Fibroblast of pulmonary artery (primary cell): Measurements from ENCODE around the gene SPTA1.

ENCODE experiments used
- DNase-seq: peaks from one replicate; pipeline ENCODE4 v3.0.0-alpha.2; 2010; ENCODE audit warnings: low read depth
- H3K4me3 ChIP-seq: replicated peaks from 2 replicates; pipeline ENCODE4 v1.5.1; 2011; ENCODE audit warnings: low read depth, mild to moderate bottlenecking, control low read depth, low read length, moderate library complexity
- TF ChIP-seq, protein P1 (sequence below): IDR thresholded peaks from 2 replicates; pipeline ENCODE4 v1.5.1; 2011; ENCODE audit warnings: mild to moderate bottlenecking, control low read depth, low read length, inconsistent platforms; ENCODE audit errors: missing control alignments

Gene SPTA1

DNA sequence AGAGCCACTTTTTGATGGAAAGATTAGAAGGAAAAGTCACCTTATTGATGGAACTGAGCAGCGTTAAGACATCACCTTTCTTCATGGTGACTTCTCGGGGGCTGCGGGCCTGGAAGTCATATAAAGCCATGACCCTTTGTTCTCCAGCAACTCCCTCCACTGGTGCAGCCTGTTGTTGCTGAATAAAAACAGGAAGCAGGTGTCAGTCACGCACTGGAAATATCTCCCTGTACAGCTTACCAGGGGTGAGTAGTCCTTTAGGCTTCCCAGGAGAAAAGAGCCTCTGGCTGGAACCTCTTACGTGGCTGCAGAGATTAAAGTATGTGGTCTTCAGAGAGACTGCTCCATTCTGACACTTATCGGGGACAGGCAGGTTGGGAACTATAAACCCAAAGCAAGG, 31.9 kb downstream of the SPTA1 start:
- DNase-seq = no peak
- TF ChIP-seq, protein P1, sequence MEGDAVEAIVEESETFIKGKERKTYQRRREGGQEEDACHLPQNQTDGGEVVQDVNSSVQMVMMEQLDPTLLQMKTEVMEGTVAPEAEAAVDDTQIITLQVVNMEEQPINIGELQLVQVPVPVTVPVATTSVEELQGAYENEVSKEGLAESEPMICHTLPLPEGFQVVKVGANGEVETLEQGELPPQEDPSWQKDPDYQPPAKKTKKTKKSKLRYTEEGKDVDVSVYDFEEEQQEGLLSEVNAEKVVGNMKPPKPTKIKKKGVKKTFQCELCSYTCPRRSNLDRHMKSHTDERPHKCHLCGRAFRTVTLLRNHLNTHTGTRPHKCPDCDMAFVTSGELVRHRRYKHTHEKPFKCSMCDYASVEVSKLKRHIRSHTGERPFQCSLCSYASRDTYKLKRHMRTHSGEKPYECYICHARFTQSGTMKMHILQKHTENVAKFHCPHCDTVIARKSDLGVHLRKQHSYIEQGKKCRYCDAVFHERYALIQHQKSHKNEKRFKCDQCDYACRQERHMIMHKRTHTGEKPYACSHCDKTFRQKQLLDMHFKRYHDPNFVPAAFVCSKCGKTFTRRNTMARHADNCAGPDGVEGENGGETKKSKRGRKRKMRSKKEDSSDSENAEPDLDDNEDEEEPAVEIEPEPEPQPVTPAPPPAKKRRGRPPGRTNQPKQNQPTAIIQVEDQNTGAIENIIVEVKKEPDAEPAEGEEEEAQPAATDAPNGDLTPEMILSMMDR = no peak
- no peak overlapping the region for H3K4me3 ChIP-seq

DNA sequence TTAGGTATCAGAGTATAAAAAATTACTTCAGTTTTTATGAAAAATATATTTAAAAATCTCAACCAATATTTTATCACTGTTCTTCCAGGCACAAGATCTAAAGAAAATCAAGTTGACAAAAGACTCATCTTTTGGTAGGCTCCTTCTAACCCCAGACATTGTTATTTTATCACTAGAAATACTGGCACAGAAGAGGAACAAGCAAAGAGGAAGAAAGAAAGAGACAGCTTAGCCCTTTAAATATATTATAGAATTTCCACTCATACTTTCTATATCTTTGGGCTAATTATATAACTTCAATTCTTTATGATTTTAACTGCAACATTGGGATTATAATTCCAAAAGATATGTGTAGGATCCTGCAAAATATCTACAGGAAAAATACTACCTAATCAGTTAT, 32.4 kb downstream of the SPTA1 start:
- no peak overlapping the region for H3K4me3 ChIP-seq
- TF ChIP-seq, protein P1 = no peak
- no peak for DNase-seq

DNA sequence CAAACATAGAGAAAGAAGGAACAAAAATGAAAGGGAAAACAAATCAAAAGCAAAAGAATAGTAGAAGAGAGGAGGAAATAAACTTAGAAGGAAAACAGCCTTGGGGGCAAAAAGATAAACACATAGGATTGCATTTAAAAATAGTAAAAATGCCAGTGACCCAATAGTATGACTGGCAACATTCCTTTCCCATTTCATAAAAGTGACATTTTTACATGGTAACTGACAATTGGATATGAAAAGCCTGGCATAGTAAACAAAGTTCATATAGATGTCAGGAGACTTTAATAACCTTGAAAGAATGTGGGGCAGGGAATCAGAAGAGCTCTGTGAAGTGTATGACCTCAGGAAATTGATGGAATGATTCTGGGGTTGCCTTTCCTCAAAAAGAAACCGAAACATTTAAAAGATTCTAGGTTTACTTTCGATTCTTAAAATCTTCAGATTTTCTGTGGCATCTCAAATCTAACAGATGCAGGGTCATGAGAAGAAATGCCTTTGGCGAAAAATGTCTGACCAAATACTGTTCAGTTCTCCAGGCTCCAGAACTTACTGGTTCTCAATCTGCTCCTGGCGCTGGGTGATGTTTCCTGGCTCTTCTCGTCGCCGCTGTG, 33.7 kb downstream of the SPTA1 start:
- TF ChIP-seq, protein P1 = no peak
- no peak for DNase-seq
- H3K4me3 ChIP-seq = no peak overlapping the region

DNA sequence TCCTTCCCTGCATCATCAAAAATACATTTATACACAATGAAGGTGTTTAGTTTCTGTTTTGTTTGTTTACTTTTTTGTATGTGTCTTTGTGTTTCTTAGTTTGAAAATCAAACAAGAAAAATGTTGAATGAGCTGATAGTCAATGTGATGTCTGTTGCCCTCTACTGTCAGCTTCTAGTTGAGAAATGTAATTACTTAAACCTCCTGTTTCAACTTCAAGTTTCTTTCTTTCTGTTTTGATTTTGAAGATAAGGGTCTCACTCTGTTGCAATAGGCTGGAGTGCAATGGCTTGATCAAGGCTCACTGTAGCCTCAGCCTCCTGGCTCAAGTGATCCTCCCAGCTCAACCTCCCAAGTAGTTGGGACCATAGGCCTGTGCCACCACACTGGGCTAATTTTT, 37.5 kb downstream of the SPTA1 start:
- TF ChIP-seq, protein P1 = no peak
- no peak overlapping the region for H3K4me3 ChIP-seq
- no peak for DNase-seq

DNA sequence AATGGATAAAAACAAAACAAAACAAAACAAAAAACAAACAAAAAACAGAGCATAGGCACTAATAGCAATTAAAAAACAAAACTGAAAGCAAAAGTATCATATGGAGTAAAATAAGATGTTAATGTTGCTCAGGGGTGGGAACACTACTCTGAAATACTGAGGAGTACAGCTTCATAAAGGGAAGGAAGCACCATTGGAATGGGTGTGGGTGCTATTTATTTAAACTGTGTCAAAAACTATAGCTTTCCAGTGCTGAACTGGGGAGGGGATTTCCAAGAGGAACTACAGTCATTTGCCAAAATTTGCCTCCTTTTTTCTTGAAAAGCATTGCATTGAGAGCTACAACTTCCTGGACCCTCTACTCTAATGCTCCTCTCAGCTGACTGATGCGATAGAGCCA, 40.0 kb downstream of the SPTA1 start:
- DNase-seq = no peak

DNA sequence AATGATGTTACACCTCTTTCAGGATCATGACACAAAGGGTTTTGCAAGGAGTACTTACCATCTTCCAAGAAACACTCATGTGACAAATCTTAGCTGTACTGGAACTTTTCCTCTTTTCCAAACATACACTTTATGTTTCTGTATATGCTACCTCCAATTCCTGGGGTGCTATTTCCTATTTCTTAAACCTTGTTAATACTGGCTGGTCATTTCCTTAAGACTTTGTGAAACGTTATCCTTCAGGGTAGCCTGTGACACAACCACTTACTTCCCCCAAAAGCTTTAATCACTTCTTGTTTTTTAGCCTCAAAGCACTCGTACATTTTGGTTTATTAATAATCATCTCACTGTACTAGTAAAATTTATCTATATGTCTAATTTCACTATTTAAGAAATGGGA, 42.1 kb downstream of the SPTA1 start:
- TF ChIP-seq, protein P1 = no peak
- H3K4me3 ChIP-seq = no peak overlapping the region
- DNase-seq = no peak

More for the DNA sequence above, 40.0 kb downstream of the SPTA1 start:
- no peak overlapping the region for H3K4me3 ChIP-seq
- TF ChIP-seq, protein P1 = no peak

DNA sequence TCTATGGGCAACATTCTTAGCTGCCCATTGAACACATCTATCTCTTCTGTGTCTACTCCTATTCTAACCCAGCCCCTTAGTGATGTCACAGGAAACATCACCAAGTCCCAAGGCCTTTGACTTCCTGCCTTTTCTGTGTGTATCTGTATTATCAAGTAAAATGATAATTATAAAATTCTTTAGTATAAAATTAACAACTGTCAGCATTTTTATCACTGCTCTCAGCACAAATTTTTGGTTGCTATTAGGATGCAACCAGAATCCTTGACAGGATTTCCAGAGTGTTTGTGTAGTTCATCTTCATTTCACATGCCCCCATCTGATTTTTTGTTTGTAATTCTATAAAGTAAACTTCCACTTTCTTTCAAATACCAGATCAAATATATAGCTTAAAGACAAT, 47.6 kb downstream of the SPTA1 start:
- no peak overlapping the region for H3K4me3 ChIP-seq
- no peak for DNase-seq
- TF ChIP-seq, protein P1 = no peak
